HEK293T (cell line): ENCODE data around the gene FLNB.
"Not testable (repeated sequence)": the region's sequence is repeated elsewhere in the genome, so short reads cannot be mapped to it uniquely, and the experiment has no call there.

Source experiments
- CTCF ChIA-PET: fragments of 350-600 bp; formaldehyde crosslinking; extraction: SDS; loops from one replicate; lab custom pipeline; 2021; ENCODE audit warnings: antibody characterized with exemption, inconsistent platforms; lab: Yijun Ruan, JAX
- POLR2A ChIA-PET: fragments of 350-600 bp; formaldehyde crosslinking; extraction: SDS; loops from one replicate; lab custom pipeline; 2020; ENCODE audit warnings: antibody characterized with exemption, inconsistent platforms; lab: Yijun Ruan, JAX
- DNase-seq: peaks from one replicate; pipeline ENCODE4 v3.0.0; 2012; ENCODE audit warnings: mixed read lengths; ENCODE audit errors: extremely low spot score
- ARNT ChIP-seq: fragments of 450-650 bp; IDR thresholded peaks from 2 replicates; pipeline ENCODE4 v1.6.1; 2017; ENCODE audit warnings: mild to moderate bottlenecking
- BHLHE40 ChIP-seq: fragments of 450-650 bp; IDR thresholded peaks from 2 replicates; pipeline ENCODE4 v1.6.1; 2016; ENCODE audit warnings: mild to moderate bottlenecking, moderate library complexity, borderline replicate concordance
- CTBP1 ChIP-seq: fragments of 450-650 bp; IDR thresholded peaks from 2 replicates; pipeline ENCODE4 v1.6.1; 2016; ENCODE audit warnings: borderline replicate concordance
- ELF4 ChIP-seq: fragments of 450-650 bp; IDR thresholded peaks from 2 replicates; pipeline ENCODE4 v1.6.1; 2017; ENCODE audit warnings: antibody characterized with exemption
- FOXA1 ChIP-seq: fragments of 450-650 bp; IDR thresholded peaks from 2 replicates; pipeline ENCODE4 v1.6.1; 2016; ENCODE audit warnings: mild to moderate bottlenecking
- FOXK2 ChIP-seq: fragments of 450-650 bp; IDR thresholded peaks from 2 replicates; pipeline ENCODE4 v1.6.1; 2016; ENCODE audit warnings: mild to moderate bottlenecking
- FOXM1 ChIP-seq: fragments of 450-650 bp; IDR thresholded peaks from 2 replicates; pipeline ENCODE4 v1.6.1; 2017; ENCODE audit warnings: mild to moderate bottlenecking, borderline replicate concordance
- HDGF ChIP-seq: fragments of 450-650 bp; IDR thresholded peaks from 2 replicates; pipeline ENCODE4 v1.6.1; 2017; ENCODE audit warnings: antibody characterized with exemption, borderline replicate concordance
- L3MBTL2 ChIP-seq: fragments of 450-650 bp; conservative IDR thresholded peaks from 2 replicates; pipeline ENCODE4 v1.6.1; 2016; ENCODE audit warnings: mild to moderate bottlenecking
- LEF1 ChIP-seq: fragments of 450-650 bp; IDR thresholded peaks from 2 replicates; pipeline ENCODE4 v1.6.1; 2017; ENCODE audit warnings: mild to moderate bottlenecking, borderline replicate concordance
- NFRKB ChIP-seq: fragments of 450-650 bp; IDR thresholded peaks from 2 replicates; pipeline ENCODE4 v1.6.1; 2016; ENCODE audit warnings: mild to moderate bottlenecking, moderate library complexity
- PKNOX1 ChIP-seq: fragments of 450-650 bp; IDR thresholded peaks from 2 replicates; pipeline ENCODE4 v1.6.1; 2016
- SP1 ChIP-seq: fragments of 450-650 bp; IDR thresholded peaks from 2 replicates; pipeline ENCODE4 v1.6.1; 2017
- SUZ12 ChIP-seq: fragments of 450-650 bp; IDR thresholded peaks from 2 replicates; pipeline ENCODE4 v1.6.1; 2016; ENCODE audit warnings: mild to moderate bottlenecking
- TARDBP ChIP-seq: fragments of 450-650 bp; IDR thresholded peaks from 2 replicates; pipeline ENCODE4 v1.6.1; 2016
- ZNF384 ChIP-seq: fragments of 450-650 bp; IDR thresholded peaks from 2 replicates; pipeline ENCODE4 v1.6.1; 2016

Gene FLNB

GRCh38 chr3:58044691-58045483 is 36.7 kb downstream of the FLNB start:
- TF ChIP-seq BHLHE40 (no peak), ELF4 (no peak), PKNOX1 (no peak), FOXM1 (no peak), NFRKB (no peak), LEF1 (no peak), ARNT (no peak), FOXK2 (no peak), SUZ12 (no peak), L3MBTL2 (no peak), TARDBP (no peak), SP1 (no peak)
- ChIA-PET CTCF (no interaction called here), POLR2A (no interaction called here)
- no peak for DNase-seq

GRCh38 chr3:58047826-58048225 is 39.6 kb downstream of the FLNB start:
- ChIA-PET POLR2A (interaction anchor here (1.9 kb wide), 1 partner anchor 40 kb away, joined by 5 read pairs; the partner anchor contains the start of gene FLNB), CTCF (no interaction called here)
- TF ChIP-seq ZNF384 = no peak
- TF ChIP-seq PKNOX1 = no peak
- TF ChIP-seq TARDBP = no peak
- no peak for TF ChIP-seq FOXK2
- TF ChIP-seq ARNT = no peak
- TF ChIP-seq FOXM1 = no peak
- TF ChIP-seq ELF4 = no peak
- TF ChIP-seq L3MBTL2 = no peak
- no peak for TF ChIP-seq SP1
- TF ChIP-seq FOXA1 = no peak
- TF ChIP-seq HDGF = no peak
- no peak for TF ChIP-seq LEF1
- TF ChIP-seq NFRKB = no peak
- no peak for TF ChIP-seq SUZ12
- TF ChIP-seq BHLHE40 = no peak
- no peak for TF ChIP-seq CTBP1
- no peak for DNase-seq

- no peak for DNase-seq
- TF ChIP-seq TARDBP (no peak), ARNT (no peak), FOXK2 (no peak), BHLHE40 (no peak), L3MBTL2 (no peak), SUZ12 (no peak), ELF4 (no peak), CTBP1 (no peak), LEF1 (no peak), ZNF384 (no peak), NFRKB (no peak), HDGF (no peak), SP1 (no peak), PKNOX1 (no peak), FOXM1 (no peak), FOXA1 (no peak)
- CTCF ChIA-PET = no interaction called here
- POLR2A ChIA-PET = interaction anchor here (1.3 to 1.9 kb wide), 3 partner anchors 8 to 40 kb away, joined by 4 to 18 read pairs (median 5); partner anchors contain the start of gene FLNB
Measured at GRCh38 chr3:58048301-58048700, 40.1 kb downstream of the FLNB start.

- ChIA-PET CTCF (interaction anchor here (0.6 to 1.8 kb wide), 3 partner anchors 20 to 41 kb away, joined by 3 to 5 read pairs (median 3); partner anchors contain the start of gene FLNB), POLR2A (interaction anchor here (0.8 to 1.9 kb wide), 6 partner anchors 9 to 41 kb away, joined by 3 to 18 read pairs (median 4); partner anchors contain the start of gene FLNB)
- peak; percentile 68 for DNase-seq
- peak; percentile 59 for TF ChIP-seq PKNOX1
- TF ChIP-seq FOXM1 = no peak
Measured at GRCh38 chr3:58049143-58049785, 41.0 kb downstream of the FLNB start.

- CTCF ChIA-PET = no interaction called here
- DNase-seq = no peak
Measured at GRCh38 chr3:58051196-58051595, 43.0 kb downstream of the FLNB start.

GRCh38 chr3:58051658-58052261 is 43.5 kb downstream of the FLNB start:
- POLR2A ChIA-PET = interaction anchor here (1.4 kb wide), 1 partner anchor 11 kb away, joined by 4 read pairs; no protein-coding TSS in a partner anchor
- not testable (repeated sequence) for DNase-seq
- CTCF ChIA-PET = interaction anchor here (1.3 kb wide), 1 partner anchor 12 kb away, joined by 4 read pairs; no protein-coding TSS in a partner anchor

More at GRCh38 chr3:58051196-58051595, 43.0 kb downstream of the FLNB start:
- no peak for TF ChIP-seq ZNF384
- no peak for TF ChIP-seq BHLHE40
- no peak for TF ChIP-seq NFRKB
- no peak for TF ChIP-seq FOXK2
- TF ChIP-seq SUZ12 = no peak
- no peak for TF ChIP-seq PKNOX1
- no peak for TF ChIP-seq L3MBTL2
- no peak for TF ChIP-seq LEF1
- no peak for TF ChIP-seq FOXA1
- no peak for TF ChIP-seq ELF4
- TF ChIP-seq ARNT = no peak
- no peak for TF ChIP-seq CTBP1
- no peak for TF ChIP-seq FOXM1
- POLR2A ChIA-PET = no interaction called here
